ENCODE measurements around the gene SLF2.

Gene SLF2

GRCh38 chr10:100897976-100898375, 14.8 kb upstream of the SLF2 start:
- H3K27me3 ChIP-seq (ENCODE audit: insufficient read depth, low read length), result no peaks in the 10 kb centered on the region
- no peaks in the 10 kb centered on the region for H3K4me1 ChIP-seq (ENCODE audit: insufficient read depth, low read length, severe bottlenecking)
- H2AFZ ChIP-seq (ENCODE audit: low read length), result no peak overlapping the region

GRCh38 chr10:100899171-100899570, 13.6 kb upstream of the SLF2 start:
- no peak for TF ChIP-seq EZH2 (IDR thresholded peaks at IDR 0.05; ENCODE audit: borderline replicate concordance, low read length)
- TF ChIP-seq, protein P1, sequence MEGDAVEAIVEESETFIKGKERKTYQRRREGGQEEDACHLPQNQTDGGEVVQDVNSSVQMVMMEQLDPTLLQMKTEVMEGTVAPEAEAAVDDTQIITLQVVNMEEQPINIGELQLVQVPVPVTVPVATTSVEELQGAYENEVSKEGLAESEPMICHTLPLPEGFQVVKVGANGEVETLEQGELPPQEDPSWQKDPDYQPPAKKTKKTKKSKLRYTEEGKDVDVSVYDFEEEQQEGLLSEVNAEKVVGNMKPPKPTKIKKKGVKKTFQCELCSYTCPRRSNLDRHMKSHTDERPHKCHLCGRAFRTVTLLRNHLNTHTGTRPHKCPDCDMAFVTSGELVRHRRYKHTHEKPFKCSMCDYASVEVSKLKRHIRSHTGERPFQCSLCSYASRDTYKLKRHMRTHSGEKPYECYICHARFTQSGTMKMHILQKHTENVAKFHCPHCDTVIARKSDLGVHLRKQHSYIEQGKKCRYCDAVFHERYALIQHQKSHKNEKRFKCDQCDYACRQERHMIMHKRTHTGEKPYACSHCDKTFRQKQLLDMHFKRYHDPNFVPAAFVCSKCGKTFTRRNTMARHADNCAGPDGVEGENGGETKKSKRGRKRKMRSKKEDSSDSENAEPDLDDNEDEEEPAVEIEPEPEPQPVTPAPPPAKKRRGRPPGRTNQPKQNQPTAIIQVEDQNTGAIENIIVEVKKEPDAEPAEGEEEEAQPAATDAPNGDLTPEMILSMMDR (IDR thresholded peaks at IDR 0.05; ENCODE audit: low read length), result no peak
- Histone ChIP-seq H3K4me2 (ENCODE audit: low read length) (no peak overlapping the region), H3K79me2 (ENCODE audit: insufficient read depth, low read length) (no peaks in the 10 kb centered on the region), H3K27ac (ENCODE audit: low read depth, low read length, poor library complexity, severe bottlenecking) (no peak overlapping the region), H3K4me1 (ENCODE audit: insufficient read depth, low read length, severe bottlenecking) (no peaks in the 10 kb centered on the region), H3K27me3 (ENCODE audit: insufficient read depth, low read length) (no peaks in the 10 kb centered on the region), H2AFZ (ENCODE audit: low read length) (no peak overlapping the region), H3K9me3 (ENCODE audit: low read length) (no peaks in the 10 kb centered on the region), H3F3A (ENCODE audit: insufficient read depth, low read length) (no peaks in the 10 kb centered on the region), H4K20me1 (ENCODE audit: insufficient read depth, low read length) (no peaks in the 10 kb centered on the region), H3K9ac (ENCODE audit: low read length) (no peak overlapping the region), H3K9me2 (ENCODE audit: low read depth, low read length) (no peaks in the 10 kb centered on the region), H3K4me3 (ENCODE audit: low read depth, low read length, poor library complexity, severe bottlenecking) (no peak overlapping the region), H3K36me3 (ENCODE audit: insufficient read depth, low read length) (no peaks in the 10 kb centered on the region)

More at GRCh38 chr10:100897976-100898375, 14.8 kb upstream of the SLF2 start:
- Histone ChIP-seq H3K79me2 (ENCODE audit: insufficient read depth, low read length) (no peaks in the 10 kb centered on the region), H3F3A (ENCODE audit: insufficient read depth, low read length) (no peaks in the 10 kb centered on the region), H3K9me2 (ENCODE audit: low read depth, low read length) (no peaks in the 10 kb centered on the region), H3K9me3 (ENCODE audit: low read length) (no peaks in the 10 kb centered on the region), H3K9ac (ENCODE audit: low read length) (no peak overlapping the region), H3K4me2 (ENCODE audit: low read length) (no peak overlapping the region), H4K20me1 (ENCODE audit: insufficient read depth, low read length) (no peaks in the 10 kb centered on the region), H3K4me3 (ENCODE audit: low read depth, low read length, poor library complexity, severe bottlenecking) (no peak overlapping the region), H3K36me3 (ENCODE audit: insufficient read depth, low read length) (no peaks in the 10 kb centered on the region), H3K27ac (ENCODE audit: low read depth, low read length, poor library complexity, severe bottlenecking) (no peak overlapping the region)
- TF ChIP-seq EZH2 (IDR thresholded peaks at IDR 0.05; ENCODE audit: borderline replicate concordance, low read length), result no peak
- TF ChIP-seq, protein P1 (IDR thresholded peaks at IDR 0.05; ENCODE audit: low read length), result no peak

DNA sequence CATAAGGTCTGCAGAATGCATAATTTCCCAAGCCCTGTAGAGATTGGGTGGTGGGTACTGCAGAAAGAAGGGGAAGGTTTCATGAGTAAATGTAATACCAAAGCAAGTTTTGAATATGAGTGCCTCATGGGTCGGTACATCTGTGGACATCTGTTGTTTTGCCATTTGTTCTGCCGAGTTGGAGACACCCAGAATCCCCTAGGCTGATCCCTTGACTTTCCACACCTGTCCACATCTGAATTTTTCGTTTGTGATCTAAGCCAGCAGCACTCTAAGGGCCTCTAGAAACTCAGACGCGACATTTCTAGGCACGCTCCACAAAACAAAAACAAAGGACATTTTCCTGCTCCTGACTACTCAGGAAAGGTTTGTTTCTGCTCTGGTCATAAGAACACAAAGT, 11.7 kb upstream of the SLF2 start:
- Histone ChIP-seq H3K4me1 (ENCODE audit: insufficient read depth, low read length, severe bottlenecking) (no peaks in the 10 kb centered on the region), H3K79me2 (ENCODE audit: insufficient read depth, low read length) (no peaks in the 10 kb centered on the region), H3K36me3 (ENCODE audit: insufficient read depth, low read length) (no peaks in the 10 kb centered on the region)

More for the DNA sequence above, 11.7 kb upstream of the SLF2 start:
- Histone ChIP-seq H3K4me2 (ENCODE audit: low read length) (no peak overlapping the region), H3K27ac (ENCODE audit: low read depth, low read length, poor library complexity, severe bottlenecking) (no peak overlapping the region), H2AFZ (ENCODE audit: low read length) (no peak overlapping the region), H3K27me3 (ENCODE audit: insufficient read depth, low read length) (no peaks in the 10 kb centered on the region), H3K4me3 (ENCODE audit: low read depth, low read length, poor library complexity, severe bottlenecking) (no peak overlapping the region), H3F3A (ENCODE audit: insufficient read depth, low read length) (no peaks in the 10 kb centered on the region), H3K9me2 (ENCODE audit: low read depth, low read length) (no peaks in the 10 kb centered on the region), H3K9ac (ENCODE audit: low read length) (no peak overlapping the region), H4K20me1 (ENCODE audit: insufficient read depth, low read length) (no peaks in the 10 kb centered on the region), H3K9me3 (ENCODE audit: low read length) (no peaks in the 10 kb centered on the region)
- TF ChIP-seq, protein P1 (IDR thresholded peaks at IDR 0.05; ENCODE audit: low read length), result no peak
- no peak for TF ChIP-seq EZH2 (IDR thresholded peaks at IDR 0.05; ENCODE audit: borderline replicate concordance, low read length)
